K562 (cell line): ENCODE measurements around the gene TP53I3. TPM values are rescaled to one million over a fixed set of nuclear protein-coding genes. Genes with fewer than 3 reads are reported as not detected.

Experiments used
- BACH1 ChIP-seq: fragments of 200-800 bp; sonication (Bioruptor generic); IDR thresholded peaks from 2 replicates; pipeline ENCODE4 v1.6.1; 2016; ENCODE audit warnings: missing genetic modification characterization, missing compliant biosample characterization
- CBFB ChIP-seq: sonication (generic); formaldehyde crosslinking; IDR thresholded peaks from 2 replicates; pipeline ENCODE4 v1.4.0; 2020; ENCODE audit warnings: mild to moderate bottlenecking, missing genetic modification reagents
- CC2D1A ChIP-seq: fragments of 450-650 bp; IDR thresholded peaks from 2 replicates; pipeline ENCODE4 v1.6.1; 2017; ENCODE audit warnings: mild to moderate bottlenecking
- CHD7 ChIP-seq: fragments of 200-600 bp; sonication (generic); IDR thresholded peaks from one replicate; pipeline ENCODE4 v1.6.1; 2012; ENCODE audit warnings: mild to moderate bottlenecking, low read depth, low read length, inconsistent platforms
- CSDE1 ChIP-seq, 2 experiments: fragments of 450-650 bp; IDR thresholded peaks; 2 replicates each; pipeline ENCODE4 v1.6.1; 2016; ENCODE audit warnings: mild to moderate bottlenecking in 1 of 2
- HCFC1 ChIP-seq: IDR thresholded peaks from 2 replicates; pipeline ENCODE4 v1.6.1; 2012; ENCODE audit warnings: low read depth, low read length, improper control_type of control experiment
- ILF3 ChIP-seq: fragments of 450-650 bp; IDR thresholded peaks from 2 replicates; pipeline ENCODE4 v1.6.1; 2018; ENCODE audit warnings: antibody characterized with exemption, mild to moderate bottlenecking, moderate library complexity, borderline replicate concordance
- MAFF ChIP-seq: IDR thresholded peaks from 2 replicates; pipeline ENCODE4 v1.6.1; 2012; ENCODE audit warnings: low read length, improper control_type of control experiment
- MCM3 ChIP-seq: fragments of 450-650 bp; IDR thresholded peaks from 2 replicates; pipeline ENCODE4 v1.6.1; 2016
- NFIX ChIP-seq: fragments of 250-450 bp; sonication (Bioruptor Pico); IDR thresholded peaks from 2 replicates; pipeline ENCODE4 v1.4.0; 2020; ENCODE audit warnings: low read depth, mild to moderate bottlenecking, moderate library complexity
- NUFIP1 ChIP-seq: fragments of 450-650 bp; IDR thresholded peaks from 2 replicates; pipeline ENCODE4 v1.6.1; 2018; ENCODE audit not compliant: partially characterized antibody
- RFX1 ChIP-seq: fragments of 450-650 bp; IDR thresholded peaks from 2 replicates; pipeline ENCODE4 v1.6.1; 2016; ENCODE audit warnings: mild to moderate bottlenecking, moderate library complexity
- SMAD1 ChIP-seq: fragments of 150-350 bp; IDR thresholded peaks from 2 replicates; pipeline ENCODE4 v1.6.1; 2014; ENCODE audit warnings: low read length, low read depth; ENCODE audit not compliant: partially characterized antibody
- SMARCB1 ChIP-seq: IDR thresholded peaks from 2 replicates; pipeline ENCODE4 v1.6.1; 2011; ENCODE audit warnings: improper control_type of control experiment, low read depth; ENCODE audit not compliant: insufficient read length
- ZBED1 ChIP-seq: IDR thresholded peaks from 2 replicates; pipeline ENCODE4 v1.6.1; 2014
- ZNF444 ChIP-seq: fragments of 250-450 bp; sonication (Bioruptor Pico); IDR thresholded peaks from 2 replicates; pipeline ENCODE4 v1.4.0; 2020; ENCODE audit warnings: mild to moderate bottlenecking, moderate library complexity
- polyA plus RNA-seq, 8 experiments: library from polyadenylated mRNA; depleted of rRNA in 4 of 8; stranded (reverse) in 5 of 8; unstranded in 3 of 8; fragments of >200 nt; fragmentation: Nextera tagmentation in 2 of 8; fragmentation: Illumina TruSeq in 1 of 8; extraction: Ambion mirVana in 2 of 8; extraction: Trizol in 1 of 8; gene quantifications; 2 replicates each; pipeline versions ENCODE4 v1.2.1 to v1.2.3, GENCODE V29; 2011 to 2014; ENCODE audit warnings: inconsistent platforms in 1 of 8, missing spikeins in 1 of 8
- total RNA-seq, 7 experiments: library from RNA; depleted of rRNA in 6 of 7; stranded (reverse); fragments of >200 nt in 6 of 7; fragmentation: Illumina TruSeq in 2 of 7; extraction: Trizol in 2 of 7; gene quantifications; 2 replicates each; pipeline versions ENCODE4 v1.2.1 to v1.2.3, GENCODE V29; 2011 to 2021; ENCODE audit warnings: low replicate concordance in 1 of 7
- TF ChIP-seq, protein P1 (sequence below): fragments of 250-450 bp; sonication (Bioruptor Pico); IDR thresholded peaks from 2 replicates; pipeline ENCODE4 v1.4.0; 2020; ENCODE audit warnings: mild to moderate bottlenecking

Gene TP53I3
- total and polyA plus RNA-seq, 9 of the 15 experiments (the other 6 are each of a cell fraction or from before 2014, with no cell fraction given) = 0.65 to 9.5 (median 5.6) TPM

- TF ChIP-seq CHD7 (peak; percentile 62), SMAD1 (no peak), BACH1 (no peak), HCFC1 (peak; percentile 91), SMARCB1 (no peak), ILF3 (no peak), NUFIP1 (no peak), NFIX (CRISPR knock-in tag) (no peak), CBFB (CRISPR knock-in tag) (no peak), CSDE1 (IDR thresholded peaks at IDR 0.05) (peak in 1 of 2 experiments; percentile 66; a peak in 2 of 4 replicates), RFX1 (no peak), ZBED1 (peak; percentile 75; the same call in 1 of the 2 replicates), MCM3 (no peak), MAFF (no peak), ZNF444 (CRISPR knock-in tag) (no peak), CC2D1A (0 out of 2 replicates have a peak, but pooled peaks have one; percentile 46)
- TF ChIP-seq, protein P1, sequence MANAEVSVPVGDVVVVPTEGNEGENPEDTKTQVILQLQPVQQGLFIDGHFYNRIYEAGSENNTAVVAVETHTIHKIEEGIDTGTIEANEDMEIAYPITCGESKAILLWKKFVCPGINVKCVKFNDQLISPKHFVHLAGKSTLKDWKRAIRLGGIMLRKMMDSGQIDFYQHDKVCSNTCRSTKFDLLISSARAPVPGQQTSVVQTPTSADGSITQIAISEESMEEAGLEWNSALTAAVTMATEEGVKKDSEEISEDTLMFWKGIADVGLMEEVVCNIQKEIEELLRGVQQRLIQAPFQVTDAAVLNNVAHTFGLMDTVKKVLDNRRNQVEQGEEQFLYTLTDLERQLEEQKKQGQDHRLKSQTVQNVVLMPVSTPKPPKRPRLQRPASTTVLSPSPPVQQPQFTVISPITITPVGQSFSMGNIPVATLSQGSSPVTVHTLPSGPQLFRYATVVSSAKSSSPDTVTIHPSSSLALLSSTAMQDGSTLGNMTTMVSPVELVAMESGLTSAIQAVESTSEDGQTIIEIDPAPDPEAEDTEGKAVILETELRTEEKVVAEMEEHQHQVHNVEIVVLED (CRISPR knock-in tag) = peak; percentile 100
Observed at GRCh38 chr2:24075915-24076848, 8.5 kb downstream of the TP53I3 start, which contains the start of gene SF3B6 (continued).
